DOHH2 (cell line): ENCODE results near the gene CYBA.

Experiments
- EZH2phosphoT487 ChIP-seq: fragments of 200-600 bp; sonication (generic); IDR thresholded peaks from 2 replicates; pipeline ENCODE4 v1.6.1; 2017; ENCODE audit warnings: borderline replicate concordance, mild to moderate bottlenecking, antibody characterized with exemption, low read length, moderate library complexity, mixed read lengths
- TF ChIP-seq, protein P1 (sequence below): fragments of 200-600 bp; sonication (generic); IDR thresholded peaks from one replicate; pipeline ENCODE4 v1.5.1; 2014; ENCODE audit warnings: antibody characterized with exemption, mild to moderate bottlenecking, low read depth, low read length; ENCODE audit not compliant: poor library complexity, severe bottlenecking

DNA sequence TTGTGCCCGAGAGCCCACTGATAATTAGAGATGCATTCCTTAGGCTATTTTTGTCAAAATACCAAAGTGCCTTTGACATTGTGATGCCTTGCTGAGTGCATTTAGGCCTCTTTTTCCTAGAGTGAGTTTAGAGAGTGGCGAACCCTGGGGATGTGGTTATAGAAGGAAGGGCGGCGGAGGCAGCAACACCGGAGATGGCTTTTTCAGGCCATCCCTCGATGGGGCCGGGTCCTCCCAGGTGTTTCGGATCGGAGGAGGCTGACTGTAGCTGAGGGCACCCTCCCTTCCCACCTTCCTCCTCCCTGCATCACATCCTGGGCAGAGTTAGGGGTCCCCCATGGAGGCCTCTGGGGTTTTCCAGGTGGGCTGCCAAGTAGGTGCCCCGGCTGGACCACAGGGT is 42.0 kb upstream of the CYBA start:
- TF ChIP-seq, protein P1, sequence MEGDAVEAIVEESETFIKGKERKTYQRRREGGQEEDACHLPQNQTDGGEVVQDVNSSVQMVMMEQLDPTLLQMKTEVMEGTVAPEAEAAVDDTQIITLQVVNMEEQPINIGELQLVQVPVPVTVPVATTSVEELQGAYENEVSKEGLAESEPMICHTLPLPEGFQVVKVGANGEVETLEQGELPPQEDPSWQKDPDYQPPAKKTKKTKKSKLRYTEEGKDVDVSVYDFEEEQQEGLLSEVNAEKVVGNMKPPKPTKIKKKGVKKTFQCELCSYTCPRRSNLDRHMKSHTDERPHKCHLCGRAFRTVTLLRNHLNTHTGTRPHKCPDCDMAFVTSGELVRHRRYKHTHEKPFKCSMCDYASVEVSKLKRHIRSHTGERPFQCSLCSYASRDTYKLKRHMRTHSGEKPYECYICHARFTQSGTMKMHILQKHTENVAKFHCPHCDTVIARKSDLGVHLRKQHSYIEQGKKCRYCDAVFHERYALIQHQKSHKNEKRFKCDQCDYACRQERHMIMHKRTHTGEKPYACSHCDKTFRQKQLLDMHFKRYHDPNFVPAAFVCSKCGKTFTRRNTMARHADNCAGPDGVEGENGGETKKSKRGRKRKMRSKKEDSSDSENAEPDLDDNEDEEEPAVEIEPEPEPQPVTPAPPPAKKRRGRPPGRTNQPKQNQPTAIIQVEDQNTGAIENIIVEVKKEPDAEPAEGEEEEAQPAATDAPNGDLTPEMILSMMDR = no peak
- no peak for TF ChIP-seq EZH2phosphoT487
